GM23248 (cell line): Measurements from ENCODE around the gene TNP2. TPM values are rescaled to one million over a fixed set of nuclear protein-coding genes. Genes with fewer than 3 reads are reported as not detected.

Experiments
- DNase-seq: peaks from one replicate; pipeline ENCODE4 v3.0.0-alpha.2; 2015
- H2AFZ ChIP-seq: fragments of 200-600 bp; sonication (generic); 2 replicates; pipeline ENCODE4 v1.6.1; 2016; ENCODE audit warnings: antibody characterized with exemption
- H3F3A ChIP-seq: fragments of 200-600 bp; sonication (generic); 2 replicates; pipeline ENCODE4 v1.6.1; 2016; ENCODE audit warnings: mild to moderate bottlenecking, antibody characterized with exemption, mixed run types; ENCODE audit not compliant: insufficient read depth
- H3K27ac ChIP-seq: fragments of 200-600 bp; sonication (generic); 2 replicates; pipeline ENCODE4 v1.5.1; 2016; ENCODE audit warnings: mild to moderate bottlenecking
- H3K27me3 ChIP-seq: fragments of 200-600 bp; sonication (generic); replicated peaks from 2 replicates; pipeline ENCODE4 v1.6.1; 2016; ENCODE audit warnings: mild to moderate bottlenecking; ENCODE audit not compliant: insufficient read depth
- H3K36me3 ChIP-seq: fragments of 200-600 bp; sonication (generic); 2 replicates; pipeline ENCODE4 v1.6.1; 2016; ENCODE audit warnings: low read depth, mild to moderate bottlenecking
- H3K4me1 ChIP-seq: fragments of 200-600 bp; sonication (generic); 2 replicates; pipeline ENCODE4 v1.6.1; 2016; ENCODE audit warnings: mild to moderate bottlenecking; ENCODE audit not compliant: insufficient read depth
- H3K4me2 ChIP-seq: fragments of 200-600 bp; sonication (generic); one replicate; pipeline ENCODE4 v1.6.1; 2016; ENCODE audit warnings: mild to moderate bottlenecking; ENCODE audit not compliant: unreplicated experiment
- H3K4me3 ChIP-seq: fragments of 200-600 bp; sonication (generic); 2 replicates; pipeline ENCODE4 v1.5.1; 2016; ENCODE audit warnings: mild to moderate bottlenecking
- H3K79me2 ChIP-seq: fragments of 200-600 bp; sonication (generic); 2 replicates; pipeline ENCODE4 v1.6.1; 2016; ENCODE audit warnings: mild to moderate bottlenecking; ENCODE audit not compliant: insufficient read depth
- H3K9ac ChIP-seq: fragments of 200-600 bp; sonication (generic); 2 replicates; pipeline ENCODE4 v1.6.1; 2016; ENCODE audit warnings: mild to moderate bottlenecking
- H3K9me2 ChIP-seq: fragments of 200-600 bp; sonication (generic); 2 replicates; pipeline ENCODE4 v1.6.1; 2016; ENCODE audit warnings: mixed run types, mild to moderate bottlenecking, moderate library complexity; ENCODE audit not compliant: insufficient read depth
- H3K9me3 ChIP-seq: fragments of 200-600 bp; sonication (generic); one replicate; pipeline ENCODE4 v1.6.1; 2017; ENCODE audit warnings: low read depth
- H4K20me1 ChIP-seq: fragments of 200-600 bp; sonication (generic); 2 replicates; pipeline ENCODE4 v1.6.0; 2016; ENCODE audit not compliant: insufficient read depth
- EZH2 ChIP-seq: fragments of 200-600 bp; sonication (generic); IDR thresholded peaks from 2 replicates; pipeline ENCODE4 v1.6.1; 2018; ENCODE audit warnings: antibody characterized with exemption, mild to moderate bottlenecking; ENCODE audit not compliant: insufficient read depth, poor library complexity, severe bottlenecking
- EZH2phosphoT487 ChIP-seq: fragments of 200-600 bp; sonication (generic); IDR thresholded peaks from 2 replicates; pipeline ENCODE4 v1.6.1; 2018; ENCODE audit warnings: antibody characterized with exemption, moderate library complexity, mild to moderate bottlenecking, low read depth; ENCODE audit not compliant: insufficient read depth
- WGBS, 2 experiments: methylation state at CpG; one replicate each; pipeline ENCODE4 v1.1.6; 2015 to 2017; ENCODE audit warnings: low lambda C conversion rate in 2 of 2, low coverage in 1 of 2; ENCODE audit errors: missing lambda C conversion rate in 2 of 2; 5-methylcytosine and 5-hydroxymethylcytosine counted together
- in situ Hi-C: fragments of 300-500 bp; cut with MboI; formaldehyde crosslinking; loops from 2 replicates; pipeline ENCODE4 v1.15.0; 2020
- polyA plus RNA-seq: library from polyadenylated mRNA; unstranded; fragments of >200 nt; fragmentation: Nextera tagmentation; extraction: Ambion mirVana; gene quantifications from 2 replicates; pipeline ENCODE4 v1.2.1, GENCODE V29; 2016
- total RNA-seq: library from RNA; depleted of rRNA; stranded (reverse); fragments of >200 nt; shearing (Covaris generic); gene quantifications from 2 replicates; pipeline ENCODE4 v1.2.3, GENCODE V29; 2014

The TNP2 gene
- total and polyA plus RNA-seq, 2 experiments from 2014 or later: not detected

GRCh38 chr16:11240636-11241473, 28.3 kb downstream of the TNP2 start:
- 84 to 88% methylated on average over 10 of the region's 10 CpGs for WGBS, 2 experiments
- no peak for TF ChIP-seq EZH2phosphoT487
- no peak for TF ChIP-seq EZH2

GRCh38 chr16:11239644-11240632, 29.2 kb downstream of the TNP2 start:
- H3K27me3 ChIP-seq: 0 out of 2 replicates have a peak, but pooled peaks cover 4% of the 10 kb centered on the region
- no peak overlapping the region for H3K4me2 ChIP-seq
- no peak overlapping the region for H2AFZ ChIP-seq
- no peaks in the 10 kb centered on the region for H3K36me3 ChIP-seq
- no peaks in the 10 kb centered on the region for H3K79me2 ChIP-seq
- H3K9me2 ChIP-seq: no peaks in the 10 kb centered on the region
- no peaks in the 10 kb centered on the region for H3K9me3 ChIP-seq
- DNase-seq: no peak
- in situ Hi-C loops: loop anchor here (5.0 kb wide), 1 partner anchor 48 kb away; no protein-coding TSS in a partner anchor
- H3K9ac ChIP-seq: no peak overlapping the region
- no peak for TF ChIP-seq EZH2
- no peak for TF ChIP-seq EZH2phosphoT487
- WGBS, 2 experiments: 82% methylated on average over 10 of the region's 10 CpGs
- H3K4me3 ChIP-seq: no peak overlapping the region
- H3K27ac ChIP-seq: no peak overlapping the region
- no peaks in the 10 kb centered on the region for H3F3A ChIP-seq
- H3K4me1 ChIP-seq: no peaks in the 10 kb centered on the region
- H4K20me1 ChIP-seq: no peaks in the 10 kb centered on the region

More at GRCh38 chr16:11240636-11241473, 28.3 kb downstream of the TNP2 start:
- DNase-seq: no peak
- Histone ChIP-seq H3K9ac (no peak overlapping the region), H3K79me2 (no peaks in the 10 kb centered on the region), H3K4me2 (no peak overlapping the region), H2AFZ (no peak overlapping the region), H3K4me1 (no peaks in the 10 kb centered on the region), H3K27me3 (0 out of 2 replicates have a peak, but pooled peaks cover 4% of the 10 kb centered on the region), H3K27ac (no peak overlapping the region), H3K9me2 (no peaks in the 10 kb centered on the region), H3K4me3 (no peak overlapping the region), H4K20me1 (no peaks in the 10 kb centered on the region), H3K9me3 (no peaks in the 10 kb centered on the region), H3K36me3 (no peaks in the 10 kb centered on the region), H3F3A (no peaks in the 10 kb centered on the region)
- in situ Hi-C loops: loop anchor here (5.0 kb wide), 1 partner anchor 49 kb away; no protein-coding TSS in a partner anchor

- Histone ChIP-seq H3K36me3 (no peaks in the 10 kb centered on the region), H3K4me3 (no peak overlapping the region), H3K9ac (no peak overlapping the region), H3K27me3 (0 out of 2 replicates have a peak, but pooled peaks cover 4% of the 10 kb centered on the region), H3K27ac (no peak overlapping the region), H3K4me2 (no peak overlapping the region), H3F3A (no peaks in the 10 kb centered on the region), H2AFZ (no peak overlapping the region), H3K9me3 (no peaks in the 10 kb centered on the region), H3K9me2 (no peaks in the 10 kb centered on the region), H3K4me1 (peaks cover 3% of the 10 kb centered on the region; the same call in 1 of the 2 replicates), H4K20me1 (no peaks in the 10 kb centered on the region), H3K79me2 (no peaks in the 10 kb centered on the region)
- in situ Hi-C loops: no loop called here
- DNase-seq: no peak
- WGBS, 2 experiments: 91 to 92% methylated on average over 15 of the region's 15 CpGs
- TF ChIP-seq EZH2phosphoT487 (no peak), EZH2 (no peak)
Measured at GRCh38 chr16:11238272-11239202, 30.6 kb downstream of the TNP2 start.
